Activated naive CD8-positive, alpha-beta T cell treated with anti-CD3 and anti-CD28 coated beads, Interleukin-2, amount 10 ng/mL, durations not matched to agents 7 days and 5 days (primary cell): ENCODE results near the gene KLHL15. TPM values are rescaled to one million over a fixed set of nuclear protein-coding genes. Genes with fewer than 3 reads are reported as not detected.

Source experiments
- ATAC-seq: fragments of 150-1000 bp; cut with Tn5 transposase; one replicate; pipeline ENCODE4 v1.10.0; 2021; ENCODE audit warnings: low read depth, moderate library complexity
- POLR2A ChIA-PET: fragments of 350-600 bp; sonication (Branson Sonifier 250); formaldehyde crosslinking; loops from one replicate; lab custom pipeline; 2021; ENCODE audit warnings: antibody characterized with exemption; lab: Charles Lee
- DNase-seq: peaks from one replicate; pipeline ENCODE4 v3.0.0; 2021
- H3K27ac Mint-ChIP-seq: one replicate; pipeline ENCODE4 v1.8.0; 2022; ENCODE audit warnings: mild to moderate bottlenecking, mixed read lengths
- H3K27me3 Mint-ChIP-seq: one replicate; pipeline ENCODE4 v1.8.0; 2022; ENCODE audit warnings: mild to moderate bottlenecking, moderate library complexity, mixed read lengths
- H3K36me3 Mint-ChIP-seq: one replicate; pipeline ENCODE4 v1.8.0; 2021; ENCODE audit warnings: mild to moderate bottlenecking, mixed read lengths
- H3K4me1 Mint-ChIP-seq: one replicate; pipeline ENCODE4 v1.8.0; 2021; ENCODE audit warnings: mixed read lengths
- H3K4me3 Mint-ChIP-seq: one replicate; pipeline ENCODE4 v1.8.0; 2022; ENCODE audit warnings: mild to moderate bottlenecking, moderate library complexity, mixed read lengths
- H3K9me3 Mint-ChIP-seq: one replicate; pipeline ENCODE4 v1.8.0; 2021; ENCODE audit warnings: mixed read lengths
- total RNA-seq, 2 experiments: library from RNA; stranded (reverse); gene quantifications; one replicate each; pipeline ENCODE4 v1.2.3, GENCODE V29; 2021

Gene KLHL15
- total RNA-seq, 2 experiments from 2014 or later = 12.2 to 14.3 TPM

GRCh38 chrX:23959781-23960180 is 67.2 kb downstream of the KLHL15 start:
- ATAC-seq = peak; percentile 89
- peak overlapping the region; percentile 72 for H3K27ac Mint-ChIP-seq
- peaks cover 17% of the 10 kb centered on the region for H3K4me1 Mint-ChIP-seq
- no peaks in the 10 kb centered on the region for H3K27me3 Mint-ChIP-seq
- no peaks in the 10 kb centered on the region for H3K9me3 Mint-ChIP-seq
- POLR2A ChIA-PET = interaction anchor here (0.7 to 0.8 kb wide), 2 partner anchors 94 to 193 kb away, joined by 3 to 4 read pairs; no protein-coding TSS in a partner anchor
- no peak for DNase-seq
- H3K36me3 Mint-ChIP-seq = peaks cover 1% of the 10 kb centered on the region
- H3K4me3 Mint-ChIP-seq = peak overlapping the region; percentile 13

DNA sequence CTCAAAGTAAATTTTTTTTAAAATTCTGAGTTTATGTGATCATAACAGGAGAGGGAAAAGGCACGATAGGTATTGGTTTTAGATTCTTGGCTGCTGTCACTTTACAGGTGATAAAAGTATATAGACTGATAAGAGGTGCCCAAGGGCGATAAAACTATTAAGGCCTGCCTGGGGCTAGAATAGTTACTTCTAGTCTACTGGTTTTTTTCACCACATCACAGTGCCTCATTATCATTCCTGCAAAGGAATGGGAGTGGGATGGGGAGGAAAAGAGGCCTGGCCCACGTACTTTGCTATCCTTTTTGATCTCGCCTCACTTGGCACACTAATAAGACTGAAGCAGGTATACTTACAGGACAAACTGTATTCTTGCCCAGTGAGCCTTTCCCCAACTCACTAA is 72.6 kb downstream of the KLHL15 start:
- H3K27ac Mint-ChIP-seq = peak overlapping the region; percentile 95
- no peaks in the 10 kb centered on the region for H3K9me3 Mint-ChIP-seq
- H3K36me3 Mint-ChIP-seq = peaks cover 3% of the 10 kb centered on the region
- peaks cover 15% of the 10 kb centered on the region for H3K4me1 Mint-ChIP-seq
- ATAC-seq (no peak), DNase-seq (no peak)
- POLR2A ChIA-PET = interaction anchor here (1.4 kb wide), 1 partner anchor 100 kb away, joined by 6 read pairs; the partner anchor contains the start of gene EIF2S3
- H3K27me3 Mint-ChIP-seq = no peaks in the 10 kb centered on the region
- H3K4me3 Mint-ChIP-seq = no peak overlapping the region

DNA sequence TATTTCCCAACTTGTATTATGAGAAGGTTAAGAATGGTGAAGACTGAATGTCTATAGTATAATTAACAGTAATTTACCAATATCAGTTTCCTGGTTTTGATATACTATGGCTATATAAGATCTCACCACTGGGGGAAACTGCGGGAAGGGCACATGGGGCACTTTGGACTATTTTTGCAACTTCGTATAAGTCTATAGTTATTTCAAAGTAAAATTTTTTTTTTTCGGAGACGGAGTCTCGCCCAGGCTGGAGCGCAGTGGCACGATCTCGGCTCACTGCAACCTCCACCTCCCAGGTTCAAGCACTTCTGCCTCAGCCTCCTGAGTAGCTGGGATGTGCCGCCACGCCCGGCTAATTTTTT is 73.1 kb downstream of the KLHL15 start:
- POLR2A ChIA-PET = interaction anchor here (0.6 to 1.6 kb wide), 3 partner anchors 23 to 68 kb away, joined by 3 to 7 read pairs (median 3); no protein-coding TSS in a partner anchor
- Mint-ChIP-seq H3K36me3 (peaks cover 3% of the 10 kb centered on the region), H3K27ac (peak overlapping the region; percentile 95), H3K4me3 (peak overlapping the region; percentile 92), H3K9me3 (no peaks in the 10 kb centered on the region), H3K4me1 (peaks cover 13% of the 10 kb centered on the region), H3K27me3 (no peaks in the 10 kb centered on the region)
- ATAC-seq (no peak), DNase-seq (no peak)

DNA sequence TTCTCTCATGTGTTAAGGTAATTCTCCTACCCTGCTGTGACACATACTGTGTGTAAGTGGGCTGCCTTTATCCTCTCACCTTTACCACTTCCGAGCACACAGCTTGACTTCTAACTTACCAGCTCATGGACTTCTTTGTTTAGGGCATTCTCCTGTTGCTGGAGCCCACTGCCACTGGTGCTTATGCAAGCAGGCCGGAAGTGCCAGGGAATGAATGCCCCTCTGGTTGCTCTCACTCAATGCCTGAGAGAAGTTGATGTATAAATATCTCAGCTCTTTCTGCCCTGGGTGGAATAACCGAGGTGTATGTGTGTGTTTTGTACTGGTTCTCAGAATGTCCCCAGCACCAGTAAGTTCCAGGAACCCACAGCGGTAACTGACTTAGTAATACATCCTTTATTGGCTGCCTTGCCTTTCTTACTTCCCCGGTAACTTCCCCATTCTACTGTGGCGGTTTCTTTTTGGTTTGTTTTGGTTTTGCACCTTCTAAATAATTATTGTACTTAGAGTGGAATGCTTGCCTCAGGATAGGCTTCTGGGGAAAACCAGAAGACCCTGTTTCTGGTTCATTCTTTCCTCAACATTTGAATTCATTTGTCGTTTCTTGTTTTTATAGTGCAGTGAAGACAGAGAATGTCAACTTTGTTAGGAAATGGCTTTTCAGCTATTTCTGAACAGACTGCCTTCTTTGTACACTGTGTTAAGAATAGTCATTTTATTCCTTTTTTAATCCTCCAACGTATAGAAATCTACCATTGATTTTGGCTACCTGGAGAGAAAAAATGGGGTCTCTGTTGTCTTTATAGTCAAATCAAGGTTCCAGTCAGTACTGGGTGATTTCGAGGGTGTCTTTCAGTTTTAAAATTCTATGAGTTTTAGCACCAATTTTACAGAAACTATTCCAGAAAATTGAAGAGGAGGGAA is 73.7 kb downstream of the KLHL15 start:
- POLR2A ChIA-PET = interaction anchor here (0.6 to 1.6 kb wide), 8 partner anchors 22 to 170 kb away, joined by 3 to 14 read pairs (median 4); partner anchors contain the start of genes APOO, CXorf58 and SAT1
- peaks cover 4% of the 10 kb centered on the region for H3K36me3 Mint-ChIP-seq
- DNase-seq (peak; percentile 53), ATAC-seq (peak; percentile 93)
- H3K27me3 Mint-ChIP-seq = no peaks in the 10 kb centered on the region
- no peaks in the 10 kb centered on the region for H3K9me3 Mint-ChIP-seq
- peaks cover 12% of the 10 kb centered on the region for H3K4me1 Mint-ChIP-seq
- H3K27ac Mint-ChIP-seq = peak overlapping the region; percentile 95
- peak overlapping the region; percentile 92 for H3K4me3 Mint-ChIP-seq

GRCh38 chrX:23952391-23952790 is 74.6 kb downstream of the KLHL15 start:
- no peaks in the 10 kb centered on the region for H3K27me3 Mint-ChIP-seq
- ATAC-seq (no peak), DNase-seq (no peak)
- POLR2A ChIA-PET = interaction anchor here (1.0 to 1.6 kb wide), 7 partner anchors 21 to 170 kb away, joined by 3 to 14 read pairs (median 5); partner anchors contain the start of genes APOO, CXorf58 and SAT1
- peaks cover 9% of the 10 kb centered on the region for H3K4me1 Mint-ChIP-seq
- H3K4me3 Mint-ChIP-seq = peak overlapping the region; percentile 92
- H3K27ac Mint-ChIP-seq = peak overlapping the region; percentile 63
- H3K9me3 Mint-ChIP-seq = no peaks in the 10 kb centered on the region
- H3K36me3 Mint-ChIP-seq = peaks cover 10% of the 10 kb centered on the region

DNA sequence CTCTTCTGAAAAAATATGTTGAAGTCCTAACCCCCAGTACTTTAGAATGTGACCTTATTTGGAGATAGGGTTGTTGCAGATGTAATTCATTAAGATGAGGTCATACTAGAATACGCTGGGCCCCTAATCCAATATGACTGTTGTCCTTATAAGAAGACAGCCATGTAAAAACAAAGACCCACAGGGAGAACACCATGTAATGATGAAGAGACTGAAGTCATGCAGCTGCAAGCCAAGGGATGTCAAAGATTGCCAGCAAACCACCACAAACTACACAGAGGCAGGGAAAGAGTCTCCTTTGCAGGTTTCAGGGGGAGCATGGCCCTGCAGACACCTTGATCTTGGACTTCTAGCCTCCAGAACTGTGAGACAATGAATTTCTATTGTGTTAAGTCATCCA is 81.8 kb downstream of the KLHL15 start:
- Mint-ChIP-seq H3K4me3 (no peak overlapping the region), H3K27me3 (no peaks in the 10 kb centered on the region), H3K4me1 (peaks cover 2% of the 10 kb centered on the region), H3K36me3 (peaks cover 20% of the 10 kb centered on the region), H3K27ac (no peak overlapping the region), H3K9me3 (no peaks in the 10 kb centered on the region)
- ATAC-seq (no peak), DNase-seq (no peak)
- POLR2A ChIA-PET = no interaction called here

- H3K9me3 Mint-ChIP-seq = no peaks in the 10 kb centered on the region
- DNase-seq = no peak
- no peaks in the 10 kb centered on the region for H3K27me3 Mint-ChIP-seq
- no peaks in the 10 kb centered on the region for H3K4me1 Mint-ChIP-seq
- H3K27ac Mint-ChIP-seq = no peak overlapping the region
- H3K4me3 Mint-ChIP-seq = no peak overlapping the region
- H3K36me3 Mint-ChIP-seq = peaks cover 20% of the 10 kb centered on the region
- ATAC-seq = no peak
- POLR2A ChIA-PET = interaction anchor here (0.5 kb wide), 1 partner anchor 108 kb away, joined by 3 read pairs; no protein-coding TSS in a partner anchor
These were observed 82.8 kb downstream of the KLHL15 start for GRCh38 chrX:23944234-23944633.

GRCh38 chrX:23939203-23939602 is 87.8 kb downstream of the KLHL15 start:
- ATAC-seq (no peak), DNase-seq (no peak)
- POLR2A ChIA-PET = no interaction called here
- H3K27me3 Mint-ChIP-seq = no peaks in the 10 kb centered on the region
- H3K9me3 Mint-ChIP-seq = no peaks in the 10 kb centered on the region
- no peaks in the 10 kb centered on the region for H3K4me1 Mint-ChIP-seq
- peaks cover 1% of the 10 kb centered on the region for H3K36me3 Mint-ChIP-seq
- H3K27ac Mint-ChIP-seq = no peak overlapping the region
- H3K4me3 Mint-ChIP-seq = no peak overlapping the region

DNA sequence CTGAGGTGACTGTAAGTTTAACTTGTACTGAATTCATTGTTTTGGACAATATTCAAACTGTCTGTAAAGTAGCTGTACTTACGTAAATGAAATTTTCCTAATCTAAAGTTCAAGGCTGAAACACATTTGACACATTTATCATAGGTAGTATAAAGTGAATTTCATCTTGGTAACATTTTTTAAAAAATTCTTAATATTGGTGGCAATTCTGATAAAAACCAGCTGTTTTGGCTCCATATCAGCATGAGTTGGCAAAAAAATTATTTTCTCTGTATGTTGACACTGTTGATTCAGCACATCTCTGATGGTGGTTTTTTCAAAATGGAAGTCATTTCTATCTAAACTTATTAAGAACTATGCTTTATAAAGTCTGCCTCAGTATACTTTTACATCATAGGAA is 88.3 kb downstream of the KLHL15 start:
- no peak for ATAC-seq
- H3K36me3 Mint-ChIP-seq = peaks cover 1% of the 10 kb centered on the region
- POLR2A ChIA-PET = no interaction called here

DNA sequence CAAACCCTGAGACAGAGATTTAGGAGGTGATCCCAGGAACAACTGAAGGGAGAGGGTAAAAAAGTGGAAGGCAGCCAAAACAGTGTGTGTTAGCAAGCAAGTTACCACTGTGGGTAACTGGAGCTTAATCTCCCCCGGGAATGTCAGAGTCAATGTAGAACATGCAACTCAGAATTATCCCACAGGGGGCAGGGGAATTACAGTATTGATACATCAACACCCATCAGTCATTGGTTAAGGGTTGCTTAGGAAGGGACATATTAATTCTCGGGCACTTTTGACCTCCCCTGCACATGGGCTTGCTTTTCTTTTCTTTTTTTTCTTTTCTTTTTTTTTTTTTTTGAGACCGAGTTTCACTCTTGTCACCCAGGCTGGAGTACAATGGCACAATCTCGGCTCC is 89.9 kb downstream of the KLHL15 start:
- POLR2A ChIA-PET = no interaction called here
- H3K27ac Mint-ChIP-seq = no peak overlapping the region
- no peaks in the 10 kb centered on the region for H3K27me3 Mint-ChIP-seq
- H3K36me3 Mint-ChIP-seq = peaks cover 3% of the 10 kb centered on the region
- peaks cover 3% of the 10 kb centered on the region for H3K4me1 Mint-ChIP-seq
- H3K9me3 Mint-ChIP-seq = no peaks in the 10 kb centered on the region
- no peak overlapping the region for H3K4me3 Mint-ChIP-seq
- DNase-seq (no peak), ATAC-seq (no peak)

More for the DNA sequence above, 88.3 kb downstream of the KLHL15 start:
- no peak overlapping the region for H3K4me3 Mint-ChIP-seq
- H3K27ac Mint-ChIP-seq = no peak overlapping the region
- H3K4me1 Mint-ChIP-seq = no peaks in the 10 kb centered on the region
- no peaks in the 10 kb centered on the region for H3K9me3 Mint-ChIP-seq
- no peak for DNase-seq
- H3K27me3 Mint-ChIP-seq = no peaks in the 10 kb centered on the region

- Mint-ChIP-seq H3K9me3 (no peaks in the 10 kb centered on the region), H3K27me3 (no peaks in the 10 kb centered on the region)
These were observed 90.8 kb downstream of the KLHL15 start for GRCh38 chrX:23936180-23936579.

DNA sequence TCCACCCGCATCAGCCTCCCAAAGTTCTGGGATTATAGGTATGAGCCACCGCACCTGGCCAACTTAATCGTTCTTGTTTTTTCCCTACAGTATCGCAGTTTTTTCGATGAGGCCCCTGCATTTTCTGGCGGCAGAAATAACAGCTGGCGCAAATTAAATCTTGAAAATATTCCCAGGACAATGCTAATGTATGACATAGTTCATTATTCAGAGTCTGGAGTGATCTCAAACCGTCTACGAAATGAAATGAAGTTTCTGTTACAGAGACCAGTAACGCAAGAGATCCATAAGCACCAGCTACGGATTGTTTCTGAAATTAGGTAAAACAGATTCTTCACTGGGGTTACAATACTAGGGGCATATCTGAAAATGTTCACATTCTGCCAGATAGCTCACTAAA is 91.9 kb downstream of the KLHL15 start:
- Mint-ChIP-seq H3K9me3 (no peaks in the 10 kb centered on the region), H3K36me3 (peaks cover 3% of the 10 kb centered on the region), H3K4me1 (peaks cover 10% of the 10 kb centered on the region), H3K27me3 (no peaks in the 10 kb centered on the region), H3K4me3 (no peak overlapping the region), H3K27ac (no peak overlapping the region)
- DNase-seq = no peak
- POLR2A ChIA-PET = no interaction called here
- no peak for ATAC-seq

More at GRCh38 chrX:23936180-23936579, 90.8 kb downstream of the KLHL15 start:
- no peak for ATAC-seq
- no peak overlapping the region for H3K4me3 Mint-ChIP-seq
- POLR2A ChIA-PET = no interaction called here
- H3K27ac Mint-ChIP-seq = no peak overlapping the region
- no peak for DNase-seq
- H3K36me3 Mint-ChIP-seq = peaks cover 3% of the 10 kb centered on the region
- peaks cover 8% of the 10 kb centered on the region for H3K4me1 Mint-ChIP-seq
